Fibroblast of pulmonary artery (primary cell): Measurements from ENCODE around the gene SLC8B1.

Experiments
- DNase-seq: peaks from one replicate; pipeline ENCODE4 v3.0.0-alpha.2; 2010; ENCODE audit warnings: low read depth
- H3K4me3 ChIP-seq: replicated peaks from 2 replicates; pipeline ENCODE4 v1.5.1; 2011; ENCODE audit warnings: low read depth, mild to moderate bottlenecking, control low read depth, low read length, moderate library complexity
- TF ChIP-seq, protein P1 (sequence below): IDR thresholded peaks from 2 replicates; pipeline ENCODE4 v1.5.1; 2011; ENCODE audit warnings: mild to moderate bottlenecking, control low read depth, low read length, inconsistent platforms; ENCODE audit errors: missing control alignments

The SLC8B1 gene

DNA sequence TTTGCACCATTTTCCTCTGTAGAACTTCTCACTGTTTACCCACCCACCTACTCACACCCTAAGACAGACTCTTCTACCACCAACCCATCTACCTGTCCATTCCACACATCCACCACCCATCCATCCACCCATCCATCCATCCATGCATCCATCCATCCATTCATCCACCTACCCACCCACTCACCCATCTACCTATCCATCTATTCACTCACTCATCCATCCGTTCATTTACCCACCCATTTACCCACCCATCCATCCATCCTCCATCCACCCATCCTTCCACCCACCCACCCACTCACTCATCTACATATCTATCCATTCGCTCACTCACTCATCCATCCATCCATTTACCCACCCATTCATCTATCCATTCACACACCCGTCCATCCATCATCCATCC is 38.5 kb upstream of the SLC8B1 start:
- no peak for DNase-seq
- no peak overlapping the region for H3K4me3 ChIP-seq
- TF ChIP-seq, protein P1, sequence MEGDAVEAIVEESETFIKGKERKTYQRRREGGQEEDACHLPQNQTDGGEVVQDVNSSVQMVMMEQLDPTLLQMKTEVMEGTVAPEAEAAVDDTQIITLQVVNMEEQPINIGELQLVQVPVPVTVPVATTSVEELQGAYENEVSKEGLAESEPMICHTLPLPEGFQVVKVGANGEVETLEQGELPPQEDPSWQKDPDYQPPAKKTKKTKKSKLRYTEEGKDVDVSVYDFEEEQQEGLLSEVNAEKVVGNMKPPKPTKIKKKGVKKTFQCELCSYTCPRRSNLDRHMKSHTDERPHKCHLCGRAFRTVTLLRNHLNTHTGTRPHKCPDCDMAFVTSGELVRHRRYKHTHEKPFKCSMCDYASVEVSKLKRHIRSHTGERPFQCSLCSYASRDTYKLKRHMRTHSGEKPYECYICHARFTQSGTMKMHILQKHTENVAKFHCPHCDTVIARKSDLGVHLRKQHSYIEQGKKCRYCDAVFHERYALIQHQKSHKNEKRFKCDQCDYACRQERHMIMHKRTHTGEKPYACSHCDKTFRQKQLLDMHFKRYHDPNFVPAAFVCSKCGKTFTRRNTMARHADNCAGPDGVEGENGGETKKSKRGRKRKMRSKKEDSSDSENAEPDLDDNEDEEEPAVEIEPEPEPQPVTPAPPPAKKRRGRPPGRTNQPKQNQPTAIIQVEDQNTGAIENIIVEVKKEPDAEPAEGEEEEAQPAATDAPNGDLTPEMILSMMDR: no peak

DNA sequence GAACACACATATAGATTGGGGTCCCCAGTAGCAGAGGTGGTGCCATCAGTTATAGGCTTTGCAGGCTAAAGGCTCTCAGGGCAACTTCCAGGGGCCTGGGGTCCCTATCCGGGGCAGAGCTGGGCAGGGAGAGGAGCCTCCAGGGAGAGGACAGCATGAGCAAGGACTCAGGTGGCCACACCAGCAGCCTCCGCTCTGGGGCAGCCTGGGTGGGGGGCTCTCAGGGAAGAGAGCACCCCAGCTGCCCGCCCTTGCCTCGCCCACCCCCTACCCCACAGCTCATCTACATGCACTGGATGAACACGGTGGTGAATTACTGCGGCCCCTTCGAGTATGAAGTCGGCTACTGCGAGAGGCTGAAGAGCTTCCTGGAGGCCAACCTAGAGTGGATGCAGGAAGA is 37.5 kb upstream of the SLC8B1 start:
- TF ChIP-seq, protein P1: no peak
- no peak overlapping the region for H3K4me3 ChIP-seq
- no peak for DNase-seq

- H3K4me3 ChIP-seq: no peak overlapping the region
- no peak for DNase-seq
- TF ChIP-seq, protein P1: no peak
Observed at GRCh38 chr12:113371808-113372207, 36.9 kb upstream of the SLC8B1 start.

DNA sequence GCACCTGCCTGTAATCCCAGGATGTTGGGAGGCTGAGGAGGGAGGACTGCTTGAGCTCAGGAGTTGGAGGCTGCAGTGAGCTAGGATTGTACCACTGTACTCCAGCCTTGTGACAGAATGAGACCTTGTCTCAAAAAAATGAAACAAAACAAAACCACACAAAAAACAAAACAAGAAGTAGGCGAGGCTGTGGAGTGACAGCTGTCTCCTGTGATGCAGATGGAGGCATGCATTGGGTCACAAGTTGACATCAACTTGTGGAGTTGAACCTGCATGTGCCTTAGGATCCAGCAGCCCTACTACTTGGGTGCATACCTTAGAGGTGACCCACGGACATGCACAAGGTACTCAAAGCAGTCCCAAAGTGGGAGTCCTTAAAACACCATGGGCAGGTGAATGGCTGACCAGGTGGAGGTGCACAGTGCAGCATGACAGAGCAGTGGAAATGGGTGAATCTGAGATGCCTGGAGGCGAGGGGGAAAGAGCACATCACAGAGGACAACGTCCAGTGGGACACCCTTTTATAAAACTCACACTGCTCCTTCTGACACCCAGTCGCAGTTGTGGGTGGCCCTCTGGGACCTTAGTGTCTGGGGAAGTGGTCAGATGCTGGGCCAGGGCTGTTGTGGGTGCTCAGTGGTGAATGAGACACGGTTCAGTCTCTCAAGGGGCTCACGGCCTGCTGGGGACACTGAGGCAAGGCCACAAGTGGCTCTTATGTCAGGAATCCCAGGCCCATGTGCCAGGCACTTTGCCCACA is 36.2 kb upstream of the SLC8B1 start:
- no peak overlapping the region for H3K4me3 ChIP-seq
- no peak for DNase-seq
- TF ChIP-seq, protein P1: no peak

DNA sequence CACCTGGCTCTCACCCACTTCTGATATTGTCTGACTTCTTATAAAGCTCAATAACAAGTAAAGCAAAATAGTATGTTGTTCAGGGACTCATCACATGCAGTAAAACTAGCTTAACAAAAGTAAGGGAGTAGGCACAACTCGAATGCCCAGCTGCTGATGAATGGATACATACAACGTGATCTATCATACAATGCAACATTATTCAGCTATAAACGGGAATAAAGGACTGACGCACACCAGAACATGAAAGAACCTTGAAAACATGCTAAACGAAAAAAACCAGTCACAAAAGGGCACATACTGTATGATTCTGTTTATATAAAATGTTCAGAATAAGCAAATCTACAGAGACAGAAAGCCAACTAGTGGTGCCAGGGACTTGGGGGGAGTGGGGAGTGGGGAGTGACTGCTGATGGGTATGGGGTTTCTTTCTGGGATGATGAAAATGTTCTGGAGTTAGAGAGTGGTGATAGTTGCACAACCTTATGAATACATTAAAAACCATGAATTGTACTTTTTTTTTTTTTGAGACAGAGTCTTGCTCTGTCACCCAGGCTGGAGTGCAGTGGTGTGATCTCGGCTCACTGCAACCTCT is 34.6 kb upstream of the SLC8B1 start:
- DNase-seq: no peak
- no peak overlapping the region for H3K4me3 ChIP-seq
- TF ChIP-seq, protein P1: no peak

- TF ChIP-seq, protein P1: no peak
- no peak for DNase-seq
- no peak overlapping the region for H3K4me3 ChIP-seq
Observed at GRCh38 chr12:113368331-113368730, 33.4 kb upstream of the SLC8B1 start.

DNA sequence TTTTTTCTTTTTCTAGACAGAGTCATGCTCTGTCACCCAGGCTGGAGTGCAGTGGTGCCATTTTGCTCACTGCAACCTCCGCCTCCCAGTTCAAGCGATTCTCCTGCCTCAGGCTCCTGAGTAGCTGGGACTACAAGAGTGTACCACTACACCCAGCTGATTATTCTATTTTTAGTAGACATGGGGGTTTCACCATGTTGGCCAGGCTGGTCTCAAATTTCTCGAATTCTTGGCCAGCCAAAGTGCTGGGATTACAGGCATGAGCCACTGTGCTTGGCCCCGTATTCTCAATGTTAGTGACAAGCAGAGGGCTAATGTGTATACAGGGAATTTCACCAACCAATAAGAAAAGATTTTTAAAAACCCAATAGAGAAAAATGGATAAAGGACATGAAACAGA is 31.9 kb upstream of the SLC8B1 start:
- no peak overlapping the region for H3K4me3 ChIP-seq
- TF ChIP-seq, protein P1: no peak
- DNase-seq: no peak
